NOMO-1 treated with DMSO at 0.1 percent for 48 hours (cell line): ENCODE measurements around the gene UBE2D2.
"Not testable (repeated sequence)": the region's sequence is repeated elsewhere in the genome, so short reads cannot be mapped to it uniquely, and the experiment has no call there.

Experiments used
- DNase-seq: peaks from one replicate; lab custom pipeline; 2025; ENCODE audit not compliant: unreplicated experiment; lab: John Stamatoyannopoulos, UW

The UBE2D2 gene

GRCh38 chr5:139546593-139546992 lies 14.5 kb upstream of the UBE2D2 start:
- DNase-seq, result not testable (repeated sequence)

- no peak for DNase-seq
Measured at GRCh38 chr5:139549162-139549894, 11.8 kb upstream of the UBE2D2 start.

GRCh38 chr5:139550051-139550872 lies 10.9 kb upstream of the UBE2D2 start:
- DNase-seq, result not testable (repeated sequence)

- peak; percentile 18 for DNase-seq
Measured at GRCh38 chr5:139551191-139551889, 9.8 kb upstream of the UBE2D2 start.

GRCh38 chr5:139552893-139553575 lies 8.1 kb upstream of the UBE2D2 start:
- no peak for DNase-seq

GRCh38 chr5:139554264-139554663 lies 6.9 kb upstream of the UBE2D2 start:
- no peak for DNase-seq

- DNase-seq, result no peak
Measured at GRCh38 chr5:139557811-139558210, 3.3 kb upstream of the UBE2D2 start.

- DNase-seq, result peak; percentile 36
Measured at GRCh38 chr5:139561655-139562451, 714 bp downstream of the UBE2D2 start.

GRCh38 chr5:139562847-139563246 lies 1.7 kb downstream of the UBE2D2 start:
- no peak for DNase-seq

- DNase-seq, result peak; percentile 85
Measured at GRCh38 chr5:139565411-139566305, 4.5 kb downstream of the UBE2D2 start.

- DNase-seq, result peak; percentile 80
Measured at GRCh38 chr5:139566611-139567010, 5.5 kb downstream of the UBE2D2 start.

- no peak for DNase-seq
Measured at GRCh38 chr5:139569270-139569955, 8.3 kb downstream of the UBE2D2 start.

GRCh38 chr5:139571543-139571942 lies 10.4 kb downstream of the UBE2D2 start:
- no peak for DNase-seq

- no peak for DNase-seq
Measured at GRCh38 chr5:139571966-139572365, 10.8 kb downstream of the UBE2D2 start.

- DNase-seq, result peak; percentile 27
Measured at GRCh38 chr5:139574641-139575312, 13.6 kb downstream of the UBE2D2 start.

- no peak for DNase-seq
Measured at GRCh38 chr5:139575313-139575646, 14.1 kb downstream of the UBE2D2 start.

- no peak for DNase-seq
Measured at GRCh38 chr5:139575751-139576150, 14.6 kb downstream of the UBE2D2 start.

GRCh38 chr5:139577689-139578290 lies 16.7 kb downstream of the UBE2D2 start:
- no peak for DNase-seq
